Measurements from ENCODE around the gene ST8SIA1.

GRCh38 chr12:22188431-22188830, 146.1 kb downstream of the ST8SIA1 start:
- TF ChIP-seq ZNF335 (tag by site-specific recombination; conservative IDR thresholded peaks at IDR 0.05) (no peak), ELK4 (IDR thresholded peaks at IDR 0.05; ENCODE audit: borderline replicate concordance, low read depth, low read length) (no peak), ZNF549 (tag by site-specific recombination; IDR thresholded peaks at IDR 0.05) (no peak), ZNF362 (tag by site-specific recombination; IDR thresholded peaks at IDR 0.05) (no peak), ZNF777 (tag by site-specific recombination; IDR thresholded peaks at IDR 0.05; ENCODE audit: borderline replicate concordance) (no peak), SALL2 (tag by site-specific recombination; IDR thresholded peaks at IDR 0.05; ENCODE audit: borderline replicate concordance) (no peak), SP2 (tag by site-specific recombination; IDR thresholded peaks at IDR 0.05) (no peak), ZNF266 (tag by site-specific recombination; IDR thresholded peaks at IDR 0.05; ENCODE audit: low read depth) (no peak), ZNF23 (tag by site-specific recombination; IDR thresholded peaks at IDR 0.05; ENCODE audit: borderline replicate concordance) (no peak), ZNF664 (tag by site-specific recombination; IDR thresholded peaks at IDR 0.05) (no peak), ZNF747 (tag by site-specific recombination; IDR thresholded peaks at IDR 0.05) (no peak), ZNF239 (tag by site-specific recombination; IDR thresholded peaks at IDR 0.05) (no peak)
- TF ChIP-seq, protein P1, sequence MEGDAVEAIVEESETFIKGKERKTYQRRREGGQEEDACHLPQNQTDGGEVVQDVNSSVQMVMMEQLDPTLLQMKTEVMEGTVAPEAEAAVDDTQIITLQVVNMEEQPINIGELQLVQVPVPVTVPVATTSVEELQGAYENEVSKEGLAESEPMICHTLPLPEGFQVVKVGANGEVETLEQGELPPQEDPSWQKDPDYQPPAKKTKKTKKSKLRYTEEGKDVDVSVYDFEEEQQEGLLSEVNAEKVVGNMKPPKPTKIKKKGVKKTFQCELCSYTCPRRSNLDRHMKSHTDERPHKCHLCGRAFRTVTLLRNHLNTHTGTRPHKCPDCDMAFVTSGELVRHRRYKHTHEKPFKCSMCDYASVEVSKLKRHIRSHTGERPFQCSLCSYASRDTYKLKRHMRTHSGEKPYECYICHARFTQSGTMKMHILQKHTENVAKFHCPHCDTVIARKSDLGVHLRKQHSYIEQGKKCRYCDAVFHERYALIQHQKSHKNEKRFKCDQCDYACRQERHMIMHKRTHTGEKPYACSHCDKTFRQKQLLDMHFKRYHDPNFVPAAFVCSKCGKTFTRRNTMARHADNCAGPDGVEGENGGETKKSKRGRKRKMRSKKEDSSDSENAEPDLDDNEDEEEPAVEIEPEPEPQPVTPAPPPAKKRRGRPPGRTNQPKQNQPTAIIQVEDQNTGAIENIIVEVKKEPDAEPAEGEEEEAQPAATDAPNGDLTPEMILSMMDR (tag by site-specific recombination; IDR thresholded peaks at IDR 0.05) = no peak
- TF ChIP-seq, protein P2, sequence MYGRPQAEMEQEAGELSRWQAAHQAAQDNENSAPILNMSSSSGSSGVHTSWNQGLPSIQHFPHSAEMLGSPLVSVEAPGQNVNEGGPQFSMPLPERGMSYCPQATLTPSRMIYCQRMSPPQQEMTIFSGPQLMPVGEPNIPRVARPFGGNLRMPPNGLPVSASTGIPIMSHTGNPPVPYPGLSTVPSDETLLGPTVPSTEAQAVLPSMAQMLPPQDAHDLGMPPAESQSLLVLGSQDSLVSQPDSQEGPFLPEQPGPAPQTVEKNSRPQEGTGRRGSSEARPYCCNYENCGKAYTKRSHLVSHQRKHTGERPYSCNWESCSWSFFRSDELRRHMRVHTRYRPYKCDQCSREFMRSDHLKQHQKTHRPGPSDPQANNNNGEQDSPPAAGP (tag by site-specific recombination; IDR thresholded peaks at IDR 0.05) = no peak
